ENCODE results near the gene ZNF473. TPM values are rescaled to one million over a fixed set of nuclear protein-coding genes. Genes with fewer than 3 reads are reported as not detected.

The ZNF473 gene
- total RNA-seq, 1 experiment from 2014 or later: 19.0 TPM

DNA sequence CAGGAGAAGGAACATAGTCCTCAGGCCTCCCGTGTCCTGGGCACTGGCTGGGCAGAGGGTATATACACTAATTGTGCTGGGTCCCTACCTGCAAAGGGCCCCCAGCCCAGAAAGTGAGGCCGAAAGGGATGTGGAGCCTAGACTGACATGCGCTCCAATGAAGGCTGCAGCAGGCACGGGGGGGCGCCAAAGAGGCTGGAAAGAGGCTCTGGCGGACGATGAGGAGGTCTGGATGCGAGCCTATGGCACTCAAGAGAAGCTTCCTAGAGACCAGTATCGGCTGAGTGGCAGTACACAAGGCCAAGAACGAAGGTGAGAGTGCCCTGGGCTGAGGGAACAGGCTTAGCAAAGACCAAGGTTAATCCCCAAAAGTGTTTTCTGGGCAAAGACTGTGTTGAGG is 17.3 kb upstream of the ZNF473 start:
- H3K9ac ChIP-seq (ENCODE audit: extremely low read depth, insufficient read length, low read length): no peak overlapping the region
- H3K79me2 ChIP-seq (ENCODE audit: insufficient read depth, low read length): no peaks in the 10 kb centered on the region
- H4K20me1 ChIP-seq (ENCODE audit: control insufficient read depth, insufficient read depth, insufficient read length): no peaks in the 10 kb centered on the region
- H3K4me2 ChIP-seq (ENCODE audit: insufficient read depth, insufficient read length, low read length): no peak overlapping the region
- no peak overlapping the region for H3K27ac ChIP-seq (ENCODE audit: insufficient read length, low read depth, low read length)
- TF ChIP-seq CTCF (conservative IDR thresholded peaks at IDR 0.05): peak; percentile 70
- DNase-seq: peak; percentile 75
- no peak overlapping the region for H3K23ac ChIP-seq (ENCODE audit: insufficient read length, low read depth, low read length)
- Mint-ChIP-seq H3K27ac (peak overlapping the region in 1 of 3 experiments; percentile 39; a peak in 1 of 7 replicates), H3K9me3 (no peaks in the 10 kb centered on the region), H3K36me3 (ENCODE audit: insufficient read depth in 1 of 3, low read depth in 3 of 3) (peaks cover 8 to 29% (median 22%) of the 10 kb centered on the region in 3 experiments), H3K4me1 (no peaks in the 10 kb centered on the region), H3K4me3 (no peak overlapping the region), H3K27me3 (ENCODE audit: low read depth) (no peaks in the 10 kb centered on the region)
- H3K14ac ChIP-seq (ENCODE audit: insufficient read depth, low read length): no peak overlapping the region
- no peaks in the 10 kb centered on the region for H3K4me1 ChIP-seq (ENCODE audit: insufficient read depth, low read length)
- no peak overlapping the region for H3K18ac ChIP-seq (ENCODE audit: insufficient read length, low read depth, low read length)
- H2BK5ac ChIP-seq (ENCODE audit: insufficient read length, low read length): no peak overlapping the region
- no peak overlapping the region for H2BK12ac ChIP-seq (ENCODE audit: insufficient read length, low read depth, low read length)
- H3K56ac ChIP-seq (ENCODE audit: insufficient read length, low read depth, low read length): no peak overlapping the region
- H4K91ac ChIP-seq (ENCODE audit: insufficient read length, low read depth, low read length): no peak overlapping the region
- no peaks in the 10 kb centered on the region for H3K23me2 ChIP-seq (ENCODE audit: insufficient read length, low read depth, low read length, poor library complexity, severe bottlenecking)
- H2BK120ac ChIP-seq (ENCODE audit: low read depth, low read length, poor library complexity, severe bottlenecking): no peak overlapping the region
- no peak overlapping the region for H2BK15ac ChIP-seq (ENCODE audit: low read depth, low read length)
- no peak overlapping the region for H2AK5ac ChIP-seq (ENCODE audit: insufficient read length, low read length)
- H2AFZ ChIP-seq (ENCODE audit: low read length): no peak overlapping the region
- H2BK20ac ChIP-seq (ENCODE audit: low read depth, low read length, poor library complexity, severe bottlenecking): no peak overlapping the region
- H3K4ac ChIP-seq (ENCODE audit: low read depth, low read length): no peak overlapping the region
- H3K27me3 ChIP-seq (ENCODE audit: insufficient read depth, low read length): no peaks in the 10 kb centered on the region
- no peaks in the 10 kb centered on the region for H3K9me3 ChIP-seq (ENCODE audit: control insufficient read depth, low read depth, low read length)
- no peak overlapping the region for H4K5ac ChIP-seq (ENCODE audit: insufficient read length, low read depth, low read length)
- no peak overlapping the region for H4K8ac ChIP-seq (replicated peaks; ENCODE audit: insufficient read length, low read depth, low read length)
- WGBS (ENCODE audit: extremely low coverage, insufficient read length, low lambda C conversion rate): no CpG with 5 or more reads among the region's 10 CpGs
- no peak overlapping the region for H3T11ph ChIP-seq (ENCODE audit: low read length)
- no peaks in the 10 kb centered on the region for H3K79me1 ChIP-seq (ENCODE audit: insufficient read depth, low read depth, low read length, poor library complexity, severe bottlenecking)
